Skeletal muscle tissue (tissue), 4 donors: ENCODE results near the gene AKR1C3. TPM values are rescaled to one million over a fixed set of nuclear protein-coding genes. Genes with fewer than 3 reads are reported as not detected.
"Not testable (repeated sequence)": the region's sequence is repeated elsewhere in the genome, so short reads cannot be mapped to it uniquely, and the experiment has no call there.

Source experiments
- H3K27ac ChIP-seq: one replicate; pipeline ENCODE4 v1.7.0; 2013; ENCODE audit warnings: mild to moderate bottlenecking, low read depth, low read length, inconsistent platforms
- H3K27me3 ChIP-seq, 3 donors: one replicate each; pipeline ENCODE4 v1.7.0; 2013; ENCODE audit warnings: low read length in 3 of 3; ENCODE audit not compliant: control insufficient read depth in 3 of 3, insufficient read depth in 3 of 3
- H3K36me3 ChIP-seq, 3 donors: one replicate each; pipeline ENCODE4 v1.7.0; 2013; ENCODE audit warnings: low read length in 3 of 3; ENCODE audit not compliant: control insufficient read depth in 3 of 3, insufficient read depth in 3 of 3
- H3K4me1 ChIP-seq, 3 donors: one replicate each; pipeline ENCODE4 v1.7.0; 2013; ENCODE audit warnings: low read length in 3 of 3, mild to moderate bottlenecking in 3 of 3; ENCODE audit not compliant: control insufficient read depth in 3 of 3, insufficient read depth in 3 of 3
- H3K4me3 ChIP-seq, 3 donors: one replicate each; pipeline ENCODE4 v1.7.0; 2013; ENCODE audit warnings: low read length in 3 of 3
- H3K9ac ChIP-seq, 3 donors: one replicate each; pipeline ENCODE4 v1.7.0; 2013; ENCODE audit warnings: low read length in 3 of 3, mild to moderate bottlenecking in 3 of 3, moderate library complexity in 2 of 3, low read depth in 1 of 3
- H3K9me3 ChIP-seq, 3 donors: one replicate each; pipeline ENCODE4 v1.7.0; 2013; ENCODE audit warnings: low read length in 3 of 3; ENCODE audit not compliant: control insufficient read depth in 3 of 3
- total RNA-seq: library from RNA; depleted of rRNA; stranded (reverse); fragments of >200 nt; gene quantifications from one replicate; pipeline ENCODE4 v1.2.3, GENCODE V29; 2014
- donor health status: Osteomylitis.

The AKR1C3 gene
- total RNA-seq, 1 donor from 2014 or later, result 1.6 TPM

DNA sequence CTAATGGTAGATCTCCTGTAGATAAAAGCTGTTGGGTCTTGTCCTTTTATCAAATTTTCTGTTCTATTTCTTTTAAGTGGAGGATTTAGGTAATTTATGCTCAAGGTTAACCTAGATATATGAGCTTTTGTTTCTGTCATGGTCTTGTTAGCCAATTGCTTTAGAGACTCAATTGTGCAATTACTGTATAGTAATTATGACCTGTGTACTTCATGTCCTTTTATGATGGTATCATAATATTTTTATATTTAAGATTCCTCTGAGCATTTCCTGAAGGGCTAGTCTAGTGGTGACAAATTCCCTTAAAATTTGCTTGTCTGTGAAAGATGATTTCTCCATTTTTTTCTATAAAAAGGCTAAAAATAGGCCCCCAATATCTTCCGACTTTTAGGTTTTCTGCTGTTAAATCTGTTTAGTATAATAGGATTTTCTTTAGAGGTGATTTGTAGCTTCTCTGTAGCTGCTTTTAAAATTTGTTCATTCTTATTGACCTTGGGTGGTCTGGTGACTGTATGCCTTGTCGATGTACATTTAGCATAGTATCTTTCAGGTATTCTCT is 5.4 kb upstream of the AKR1C3 start:
- no peak overlapping the region for H3K9ac ChIP-seq
- no peaks in the 10 kb centered on the region for H3K9me3 ChIP-seq
- H3K27me3 ChIP-seq, result no peaks in the 10 kb centered on the region
- H3K36me3 ChIP-seq, result no peaks in the 10 kb centered on the region
- H3K4me3 ChIP-seq, result no peak overlapping the region
- no peaks in the 10 kb centered on the region for H3K4me1 ChIP-seq
- H3K27ac ChIP-seq, result no peak overlapping the region

DNA sequence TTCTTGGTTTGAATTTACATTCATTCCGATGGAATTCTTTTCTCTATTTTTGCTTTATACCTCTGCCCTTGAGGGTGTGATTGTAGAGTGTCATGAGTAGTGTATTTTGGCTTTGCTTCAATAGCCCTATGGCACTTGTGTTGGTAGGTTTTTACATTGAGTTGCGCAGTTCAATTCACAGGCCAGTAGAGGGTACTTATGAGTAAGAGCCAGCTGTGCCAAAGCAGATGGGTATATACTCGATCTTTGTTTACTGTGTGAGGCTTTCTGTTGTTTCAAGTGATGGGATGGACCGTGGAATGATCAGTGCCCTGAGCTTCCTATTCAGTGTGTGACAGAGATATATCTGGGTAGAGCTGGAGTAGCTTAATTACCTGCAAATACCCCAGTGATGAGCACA is 4.3 kb upstream of the AKR1C3 start:
- Histone ChIP-seq H3K4me1 (peaks cover 0 to 2% (median 0%) of the 10 kb centered on the region in 3 donors), H3K9ac (no peak overlapping the region), H3K27ac (no peak overlapping the region), H3K4me3 (no peak overlapping the region), H3K36me3 (no peaks in the 10 kb centered on the region), H3K27me3 (no peaks in the 10 kb centered on the region), H3K9me3 (no peaks in the 10 kb centered on the region)

DNA sequence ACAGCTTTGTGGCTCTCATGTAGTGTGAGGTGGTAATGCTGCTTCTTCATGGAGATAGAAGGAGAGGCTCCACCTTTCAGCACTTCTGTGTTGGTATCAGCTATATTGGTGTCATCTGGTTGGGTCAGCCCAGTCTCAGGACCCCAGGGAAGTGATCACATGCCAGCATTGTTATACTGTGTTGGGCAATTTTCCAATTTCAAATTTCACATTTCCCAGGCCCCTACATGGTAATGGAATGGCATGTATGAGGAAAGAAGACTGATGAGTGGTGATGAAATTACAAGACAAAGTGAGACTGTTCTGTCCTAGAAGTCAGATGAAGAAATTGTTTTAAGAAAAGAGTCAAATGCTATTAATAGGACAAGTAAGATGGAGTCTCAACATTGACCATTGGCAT is 3.7 kb upstream of the AKR1C3 start:
- H3K36me3 ChIP-seq, result no peaks in the 10 kb centered on the region
- no peaks in the 10 kb centered on the region for H3K9me3 ChIP-seq
- peaks cover 0 to 2% (median 0%) of the 10 kb centered on the region in 3 donors for H3K4me1 ChIP-seq
- no peak overlapping the region for H3K9ac ChIP-seq
- H3K27ac ChIP-seq, result no peak overlapping the region
- H3K27me3 ChIP-seq, result no peaks in the 10 kb centered on the region
- H3K4me3 ChIP-seq, result no peak overlapping the region

DNA sequence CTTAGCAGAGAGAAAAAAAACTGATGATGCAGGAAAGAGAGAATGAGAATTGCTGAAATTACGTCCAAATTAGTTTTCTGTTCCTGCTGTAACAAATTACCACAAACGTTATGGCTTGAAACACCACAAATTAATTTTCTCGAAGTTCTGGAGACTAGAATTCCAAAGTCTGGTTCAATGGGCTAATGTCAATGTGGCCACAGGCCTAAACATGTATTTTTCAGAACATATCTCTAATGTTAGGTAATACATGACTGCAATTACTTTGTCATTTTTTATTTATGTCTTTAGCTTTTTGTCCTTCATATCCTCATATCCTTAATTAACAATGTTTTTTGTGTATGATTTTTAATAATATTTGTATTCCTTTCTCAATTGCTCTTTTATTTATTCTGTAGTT is 3.0 kb upstream of the AKR1C3 start:
- no peaks in the 10 kb centered on the region for H3K27me3 ChIP-seq
- no peaks in the 10 kb centered on the region for H3K36me3 ChIP-seq
- H3K9me3 ChIP-seq, result no peaks in the 10 kb centered on the region
- no peak overlapping the region for H3K27ac ChIP-seq
- H3K4me3 ChIP-seq, result no peak overlapping the region
- H3K9ac ChIP-seq, result no peak overlapping the region
- H3K4me1 ChIP-seq, result peaks cover 0 to 2% (median 1%) of the 10 kb centered on the region in 3 donors

DNA sequence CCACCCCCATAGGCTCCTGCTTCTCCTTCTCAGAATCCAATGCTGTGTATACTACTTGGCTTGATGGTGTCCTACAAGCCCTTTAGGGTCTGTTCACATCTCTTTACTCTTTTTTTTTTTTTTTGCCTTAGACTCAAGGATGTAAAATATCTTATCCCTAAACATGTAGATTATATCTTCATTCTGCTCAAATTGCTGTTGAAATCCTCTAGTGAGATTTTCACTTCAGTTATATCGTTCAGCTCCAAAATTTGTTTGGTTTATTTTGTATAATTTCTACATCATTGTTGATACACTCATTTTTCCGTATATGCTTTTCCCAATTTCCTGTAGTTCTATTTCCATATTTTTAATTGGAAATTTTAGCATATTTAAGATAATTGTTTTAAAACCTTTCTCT is 1.8 kb upstream of the AKR1C3 start:
- Histone ChIP-seq H3K9me3 (no peaks in the 10 kb centered on the region), H3K9ac (no peak overlapping the region)

DNA sequence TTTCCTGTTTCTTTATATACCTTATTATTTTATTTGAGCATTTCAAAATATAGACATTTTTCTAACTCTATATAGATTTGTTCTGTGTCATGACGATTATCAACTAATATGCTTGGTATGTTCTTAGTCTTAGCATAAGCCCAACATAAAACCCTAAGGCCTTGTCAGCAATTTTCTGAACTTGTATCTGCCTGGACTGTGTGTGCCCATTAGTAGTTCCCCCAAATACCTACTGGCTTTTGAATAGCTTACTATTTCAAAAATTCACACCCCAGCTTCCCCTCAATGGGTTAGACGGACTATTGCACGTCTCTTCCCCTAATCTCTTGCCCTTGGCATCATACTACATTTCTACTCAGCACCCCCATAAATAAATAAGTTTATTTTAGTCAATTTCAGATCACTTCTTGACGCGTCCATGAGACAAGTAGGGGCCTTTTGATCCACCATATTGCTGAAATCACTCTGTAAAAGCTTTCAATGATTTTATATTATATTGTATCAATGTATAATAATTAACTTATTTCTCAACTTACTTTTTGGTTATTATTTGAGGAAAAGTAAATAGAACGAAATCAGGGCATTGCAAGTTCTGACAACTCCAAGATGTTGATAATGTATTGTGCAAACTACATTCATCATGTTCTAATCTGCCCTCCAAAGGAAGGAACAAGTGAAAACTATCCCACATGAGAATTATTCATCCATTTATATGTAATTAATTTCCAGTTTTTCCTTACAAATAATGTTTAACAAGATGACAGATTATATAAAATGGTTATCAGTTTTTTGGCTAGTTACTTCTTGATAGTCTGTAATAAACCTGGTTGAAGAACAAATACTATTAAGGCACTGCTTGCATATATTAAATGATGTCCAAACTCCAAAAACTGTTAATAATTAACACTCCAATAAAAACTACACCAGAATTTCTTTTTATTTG is 1.1 kb upstream of the AKR1C3 start:
- H3K4me1 ChIP-seq, result peaks cover 0 to 6% (median 2%) of the 10 kb centered on the region in 3 donors
- no peak overlapping the region for H3K9ac ChIP-seq
- H3K27me3 ChIP-seq, result no peaks in the 10 kb centered on the region
- no peaks in the 10 kb centered on the region for H3K9me3 ChIP-seq
- peaks cover 0 to 5% (median 2%) of the 10 kb centered on the region in 3 donors for H3K36me3 ChIP-seq
- no peak overlapping the region for H3K27ac ChIP-seq
- no peak overlapping the region for H3K4me3 ChIP-seq

More for the DNA sequence above, 1.8 kb upstream of the AKR1C3 start:
- H3K27ac ChIP-seq, result no peak overlapping the region
- H3K36me3 ChIP-seq, result peaks cover 0 to 2% (median 0%) of the 10 kb centered on the region in 3 donors
- H3K27me3 ChIP-seq, result no peaks in the 10 kb centered on the region
- H3K4me1 ChIP-seq, result peaks cover 0 to 6% (median 2%) of the 10 kb centered on the region in 3 donors
- no peak overlapping the region for H3K4me3 ChIP-seq

DNA sequence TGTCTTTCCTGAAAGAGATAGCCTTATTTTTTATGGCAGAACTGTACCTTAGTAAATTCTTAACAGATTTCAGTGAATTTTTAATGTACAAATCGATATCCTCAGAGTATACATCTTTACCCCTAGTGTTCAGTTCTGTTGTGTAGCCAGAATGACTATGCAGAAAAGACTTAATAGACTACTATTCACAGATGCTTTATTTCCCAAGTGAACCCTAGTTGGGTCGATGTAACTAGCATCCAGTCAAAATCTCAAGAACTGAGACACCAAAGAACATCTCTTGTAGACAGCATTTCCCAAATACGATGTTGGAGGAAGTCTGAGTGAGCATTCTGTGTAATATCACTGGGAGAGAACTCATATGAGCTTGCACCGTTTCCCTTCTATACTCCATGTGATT is 1.5 kb downstream of the AKR1C3 start:
- H3K27ac ChIP-seq, result no peak overlapping the region

DNA sequence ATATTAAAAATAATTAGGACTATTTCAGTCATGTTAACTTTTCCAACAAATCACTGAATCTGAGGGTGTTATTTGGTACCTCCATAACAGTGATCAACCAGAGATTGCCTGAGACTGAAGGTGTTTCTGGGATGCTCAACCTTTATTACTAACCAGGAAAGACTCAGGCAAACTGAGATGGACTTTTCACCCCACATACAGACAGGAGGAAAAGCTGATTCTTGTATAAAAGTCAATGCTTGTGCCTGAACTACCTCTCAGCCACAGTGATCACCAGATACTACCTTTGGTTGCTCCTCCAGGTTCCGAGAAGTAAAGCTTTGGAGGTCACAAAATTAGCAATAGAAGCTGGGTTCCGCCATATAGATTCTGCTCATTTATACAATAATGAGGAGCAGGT is 1.9 kb downstream of the AKR1C3 start:
- Histone ChIP-seq H3K9ac (no peak overlapping the region), H3K27ac (no peak overlapping the region), H3K27me3 (no peaks in the 10 kb centered on the region), H3K4me3 (peak overlapping the region in 2 of 3 donors; percentile 24 to 96), H3K9me3 (no peaks in the 10 kb centered on the region), H3K36me3 (peaks cover 12 to 19% (median 14%) of the 10 kb centered on the region in 3 donors), H3K4me1 (peaks cover 0 to 6% (median 2%) of the 10 kb centered on the region in 3 donors)

More for the DNA sequence above, 1.5 kb downstream of the AKR1C3 start:
- Histone ChIP-seq H3K4me1 (peaks cover 0 to 6% (median 2%) of the 10 kb centered on the region in 3 donors), H3K36me3 (peaks cover 12 to 19% (median 14%) of the 10 kb centered on the region in 3 donors), H3K9me3 (no peaks in the 10 kb centered on the region), H3K9ac (peak overlapping the region in 1 of 3 donors; percentile 69), H3K4me3 (peak overlapping the region in 2 of 3 donors; percentile 53 to 96), H3K27me3 (no peaks in the 10 kb centered on the region)

DNA sequence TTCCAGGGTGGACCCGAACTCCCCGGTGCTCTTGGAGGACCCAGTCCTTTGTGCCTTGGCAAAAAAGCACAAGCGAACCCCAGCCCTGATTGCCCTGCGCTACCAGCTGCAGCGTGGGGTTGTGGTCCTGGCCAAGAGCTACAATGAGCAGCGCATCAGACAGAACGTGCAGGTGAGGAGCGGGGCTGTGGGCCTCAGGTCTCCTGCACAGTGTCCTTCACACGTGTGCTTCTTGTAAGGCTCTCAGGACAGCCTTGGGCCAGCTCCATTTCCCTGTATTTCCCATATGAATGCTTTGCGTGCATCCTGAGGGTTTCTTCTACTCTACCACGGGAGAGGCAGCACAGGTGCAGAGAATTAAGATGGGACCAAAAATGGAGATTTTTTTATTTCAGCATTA is 8.3 kb downstream of the AKR1C3 start:
- not testable (repeated sequence) for H3K27me3 ChIP-seq, H3K27ac ChIP-seq, H3K9ac ChIP-seq, H3K4me3 ChIP-seq, H3K9me3 ChIP-seq, H3K4me1 ChIP-seq
- H3K36me3 ChIP-seq, result peaks cover 13 to 44% (median 31%) of the 10 kb centered on the region in 3 donors

DNA sequence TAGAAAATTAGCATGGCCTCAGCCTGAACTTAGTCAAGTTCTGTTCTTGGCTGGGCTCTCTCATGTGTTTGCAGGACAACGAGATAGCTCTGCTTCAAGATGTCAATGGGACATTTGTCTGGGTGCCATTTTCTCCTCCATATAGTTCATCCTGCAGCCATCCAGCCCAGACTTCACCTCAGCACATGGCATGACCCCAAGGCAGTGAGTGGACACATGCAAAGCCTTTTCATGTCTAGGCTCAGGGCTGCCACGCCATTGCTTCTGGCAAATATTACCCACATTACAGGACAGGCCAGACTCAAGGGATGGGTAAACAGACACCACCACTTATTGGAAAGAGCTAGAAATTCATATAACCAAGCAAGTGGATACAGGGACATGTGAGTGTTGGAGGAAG is 9.3 kb downstream of the AKR1C3 start:
- Histone ChIP-seq H3K36me3 (peaks cover 13 to 42% (median 35%) of the 10 kb centered on the region in 3 donors), H3K27me3 (no peaks in the 10 kb centered on the region), H3K9me3 (no peaks in the 10 kb centered on the region), H3K27ac (no peak overlapping the region), H3K9ac (no peak overlapping the region), H3K4me1 (no peaks in the 10 kb centered on the region), H3K4me3 (no peak overlapping the region)
